Measurements from ENCODE around the gene FBXL5. TPM values are rescaled to one million over a fixed set of nuclear protein-coding genes. Genes with fewer than 3 reads are reported as not detected.

Gene FBXL5
- total RNA-seq, 1 donor from 2014 or later, result 265 TPM

GRCh38 chr4:15676039-15676438 is 20.9 kb upstream of the FBXL5 start:
- no peak for DNase-seq (ENCODE audit: low spot score)

GRCh38 chr4:15675356-15675755 is 20.2 kb upstream of the FBXL5 start:
- no peak for DNase-seq (ENCODE audit: low spot score)

DNA sequence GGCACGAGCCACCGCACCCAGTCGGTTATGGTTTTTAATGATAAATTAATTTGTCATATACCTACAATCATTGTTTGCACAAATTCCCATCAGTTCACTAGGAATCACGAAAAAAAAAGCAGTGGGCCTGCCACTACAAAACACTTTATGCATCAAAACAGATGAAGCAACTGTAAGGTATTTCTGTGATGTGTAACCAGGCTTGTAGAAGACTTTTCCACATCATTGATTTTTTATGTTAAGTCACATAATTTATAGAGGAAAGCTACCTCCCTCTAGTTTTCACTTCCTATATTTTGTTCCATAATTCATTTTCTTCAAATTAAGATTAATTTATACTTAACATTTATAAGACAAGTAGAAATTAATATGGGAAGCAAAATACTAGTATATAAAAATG is 19.8 kb upstream of the FBXL5 start:
- no peak for DNase-seq (ENCODE audit: low spot score)

GRCh38 chr4:15674046-15674445 is 18.9 kb upstream of the FBXL5 start:
- DNase-seq (ENCODE audit: low spot score), result no peak

GRCh38 chr4:15673337-15673736 is 18.2 kb upstream of the FBXL5 start:
- DNase-seq (ENCODE audit: low spot score), result no peak

DNA sequence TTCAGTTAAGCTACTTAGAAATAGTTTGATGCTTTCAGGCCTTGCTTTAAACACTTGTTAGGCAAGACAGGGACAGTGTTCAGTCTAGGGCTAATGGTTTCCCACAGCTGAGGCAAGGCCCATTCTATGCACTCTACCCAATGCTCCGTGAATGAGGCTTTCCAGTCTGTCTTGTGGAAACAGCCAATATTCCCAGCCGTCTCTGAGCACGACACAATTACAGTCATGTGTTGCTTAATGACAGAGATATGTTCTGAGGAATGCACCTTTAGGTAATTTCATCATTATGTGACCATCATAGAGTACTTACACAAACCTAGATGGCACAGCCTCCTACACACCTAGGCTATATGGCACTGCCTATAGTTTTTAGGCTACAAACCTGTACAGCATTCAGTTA is 16.9 kb upstream of the FBXL5 start:
- no peak for DNase-seq (ENCODE audit: low spot score)

GRCh38 chr4:15670576-15670975 is 15.4 kb upstream of the FBXL5 start:
- DNase-seq (ENCODE audit: low spot score), result no peak

DNA sequence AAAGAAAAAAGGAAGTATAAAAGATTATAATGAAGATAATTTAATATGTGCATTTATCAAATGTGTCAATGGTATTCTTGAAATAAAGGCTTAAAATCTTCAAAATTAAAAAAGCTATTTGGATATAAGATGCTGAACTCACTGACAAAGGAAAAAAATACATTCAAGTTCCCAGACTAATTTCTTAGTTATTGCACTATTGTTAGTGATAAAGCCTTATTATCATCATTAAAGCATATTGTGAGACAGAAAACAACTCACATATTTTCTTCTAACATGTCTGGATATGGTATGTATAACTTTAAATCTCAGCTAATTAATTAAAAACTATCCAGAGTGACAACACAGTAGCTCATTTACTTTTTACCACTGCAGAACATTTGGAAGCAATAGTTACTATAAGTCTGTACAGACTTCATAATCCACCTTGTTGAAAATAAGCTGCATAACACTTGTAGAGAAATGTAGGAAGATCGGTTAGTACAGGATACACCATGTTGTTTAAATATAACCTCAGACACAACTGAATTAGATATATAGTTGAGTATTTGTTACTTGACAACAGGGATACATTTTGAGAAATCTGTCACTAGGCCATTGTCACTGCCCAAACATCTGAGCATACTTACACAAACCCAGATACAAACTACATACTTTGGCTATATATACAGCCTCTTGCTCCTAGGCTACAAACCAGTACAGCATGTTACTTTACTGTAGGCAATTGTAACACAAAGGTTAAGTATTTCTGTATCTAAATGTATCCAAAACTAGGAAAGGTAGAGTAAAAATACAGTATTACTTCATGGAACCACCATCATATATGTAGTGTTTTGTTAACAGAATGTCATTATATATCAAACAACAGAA is 13.6 kb upstream of the FBXL5 start:
- no peak for DNase-seq (ENCODE audit: low spot score)

GRCh38 chr4:15667006-15667405 is 11.8 kb upstream of the FBXL5 start:
- DNase-seq (ENCODE audit: low spot score), result no peak

DNA sequence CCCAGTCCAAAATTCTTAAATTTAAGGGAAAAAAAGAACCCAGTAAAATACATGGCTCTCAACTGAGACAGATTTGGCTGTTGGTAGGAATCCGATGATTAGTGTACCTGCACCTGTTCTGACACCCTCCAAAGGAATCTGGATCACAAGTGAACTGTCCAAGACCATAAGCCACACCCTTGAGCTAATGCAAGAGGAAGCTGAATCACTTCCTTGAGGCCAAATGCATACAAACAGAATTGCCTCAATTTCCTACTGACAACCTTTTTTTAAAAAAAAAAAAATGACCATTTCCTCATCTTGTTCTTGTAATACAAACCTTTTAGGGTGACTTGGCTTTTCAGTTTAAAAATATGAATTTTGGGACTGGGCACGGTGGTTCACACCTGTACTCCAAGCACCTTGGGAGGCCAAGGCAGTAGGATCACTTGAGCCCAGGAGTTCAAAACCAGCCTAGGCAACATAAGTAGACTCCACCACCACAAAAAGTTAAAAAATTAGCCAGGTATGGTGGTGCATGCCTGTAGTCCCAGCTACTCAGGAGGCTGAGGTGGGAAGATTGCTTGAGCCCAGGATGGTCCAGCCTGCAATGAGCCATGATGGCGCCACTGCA is 10.7 kb upstream of the FBXL5 start:
- DNase-seq (ENCODE audit: low spot score), result no peak

DNA sequence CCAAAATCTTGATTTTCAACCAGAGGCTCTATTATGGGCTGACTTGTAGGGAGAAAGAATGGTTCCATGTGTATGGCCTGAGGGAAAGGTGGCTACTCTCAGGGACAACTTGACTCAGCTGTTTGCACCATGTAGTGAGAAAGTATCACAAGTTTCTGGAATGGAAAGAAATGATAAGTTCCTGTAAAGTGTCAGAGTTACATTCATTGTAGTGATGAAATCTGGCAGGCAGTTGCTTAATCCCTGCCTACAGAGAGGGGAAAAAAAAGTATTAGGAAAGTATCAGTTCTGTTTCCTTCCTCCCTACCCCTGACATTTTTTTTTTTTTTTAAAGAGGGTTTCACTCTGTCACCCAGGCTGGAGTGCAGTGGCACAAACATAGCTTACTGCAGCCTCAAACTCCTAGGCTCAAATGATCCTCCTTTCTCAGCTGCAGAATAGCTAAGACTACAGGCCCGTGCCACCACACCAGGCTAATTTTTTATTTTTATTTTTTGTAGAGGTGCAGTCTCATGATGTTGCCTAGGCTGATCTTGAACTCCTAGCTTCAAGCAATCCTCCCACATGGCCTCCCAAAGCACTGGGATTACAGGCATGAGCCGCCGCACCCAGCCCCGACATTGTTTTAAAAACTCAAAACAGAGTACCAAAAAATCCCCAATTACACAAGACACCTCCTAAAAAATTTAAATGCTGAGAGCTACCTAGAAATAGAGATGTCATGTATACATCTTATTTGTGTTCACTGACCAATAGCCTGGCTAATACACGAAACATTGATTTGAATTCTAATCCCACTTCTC is 4.8 kb upstream of the FBXL5 start:
- peak; percentile 38 for DNase-seq (ENCODE audit: low spot score)

DNA sequence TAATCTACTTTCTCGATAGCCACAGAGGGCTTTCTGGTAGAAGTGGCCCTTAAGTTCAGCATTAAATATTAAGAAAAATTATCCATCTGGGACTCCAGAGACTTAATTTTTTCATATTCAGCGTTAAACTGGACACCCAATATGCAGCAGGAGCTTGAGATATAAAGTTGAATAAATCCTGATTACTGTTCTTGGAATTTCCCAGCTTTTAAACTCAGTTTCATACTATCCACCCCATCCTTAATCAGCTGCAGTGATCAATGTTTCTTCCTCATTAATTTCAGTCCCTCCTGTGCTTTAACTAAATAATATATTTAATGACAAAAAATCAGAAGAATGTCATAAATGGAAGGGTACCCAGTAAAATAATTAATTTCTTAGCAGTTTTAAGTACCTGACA is 3.6 kb upstream of the FBXL5 start:
- no peak for DNase-seq (ENCODE audit: low spot score)

- no peak for DNase-seq (ENCODE audit: low spot score)
Measured at GRCh38 chr4:15658136-15658770, 3.1 kb upstream of the FBXL5 start.

DNA sequence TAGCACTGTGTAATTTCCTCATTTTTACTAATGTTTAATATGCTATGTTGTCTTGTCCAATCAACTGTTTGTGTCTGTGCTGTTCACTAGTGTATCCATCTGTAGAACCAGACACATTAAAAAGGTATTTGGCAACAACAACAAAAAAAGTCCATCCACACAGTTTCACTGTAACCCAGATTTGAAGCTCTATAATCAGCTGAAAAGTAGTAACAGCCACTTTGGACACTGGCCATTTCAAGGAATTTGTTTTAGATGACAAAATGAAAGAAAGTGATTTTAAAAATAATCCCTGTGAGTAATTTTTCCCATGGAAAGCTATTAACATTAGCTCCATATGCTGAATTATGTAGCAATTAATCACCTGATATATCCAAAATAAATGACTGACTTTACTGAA is 2.2 kb upstream of the FBXL5 start:
- peak; percentile 62 for DNase-seq (ENCODE audit: low spot score)

DNA sequence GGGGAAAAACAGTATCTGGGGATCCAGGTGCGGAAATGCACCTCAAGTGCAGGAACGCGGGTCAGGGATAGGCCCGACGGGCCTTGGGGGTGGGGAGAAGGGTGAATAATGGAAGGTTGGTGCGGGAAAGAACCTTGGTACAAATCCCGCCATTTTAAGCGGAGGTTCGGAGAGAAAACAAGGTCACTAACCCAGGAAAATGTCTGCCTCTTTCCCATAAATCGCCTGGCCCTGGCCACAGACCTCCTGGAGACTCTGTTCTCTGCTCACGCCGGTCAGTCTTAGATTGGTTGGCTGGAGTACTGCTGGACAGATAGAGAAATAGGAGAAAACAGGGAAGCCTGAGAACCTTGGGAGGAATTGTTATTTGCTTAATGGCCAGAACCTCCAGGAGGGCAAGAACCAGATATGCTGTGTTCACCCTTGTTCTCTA is 897 bp upstream of the FBXL5 start:
- DNase-seq (ENCODE audit: low spot score), result peak; percentile 46

DNA sequence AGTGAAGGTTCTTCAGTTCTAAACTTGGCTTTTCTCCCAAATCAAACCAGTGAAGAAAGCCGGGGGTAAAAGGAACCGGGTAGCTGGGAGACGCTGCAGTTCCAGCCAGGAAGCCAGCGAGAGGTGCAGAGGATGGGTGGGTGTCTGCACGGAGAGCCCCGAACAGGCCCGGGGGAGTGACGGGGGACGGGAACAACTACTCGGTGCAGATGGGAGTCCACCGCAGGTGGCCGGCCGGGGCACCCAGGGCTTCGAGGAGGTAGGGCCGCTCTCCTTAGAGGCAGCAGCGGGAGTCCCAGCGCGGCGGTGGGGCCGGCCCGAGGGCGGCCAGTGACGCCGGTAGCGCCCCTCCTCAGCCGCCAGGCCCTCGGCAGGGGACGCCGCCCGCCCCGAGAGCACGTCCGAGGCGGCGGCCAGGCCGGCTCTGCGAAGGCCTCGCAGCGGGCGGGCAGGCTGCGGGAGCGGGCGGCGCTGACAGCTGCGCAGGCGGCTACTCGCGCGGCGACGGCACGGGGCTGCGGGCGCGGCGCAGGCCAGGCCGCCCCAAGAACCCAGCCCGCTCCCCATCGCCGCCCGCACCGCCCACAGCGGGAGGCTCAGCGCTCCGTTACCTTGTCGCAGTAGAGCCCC is 449 bp downstream of the FBXL5 start:
- peak; percentile 50 for DNase-seq (ENCODE audit: low spot score)

- DNase-seq (ENCODE audit: low spot score), result peak; percentile 74
Measured at GRCh38 chr4:15653864-15654592, 1.1 kb downstream of the FBXL5 start.

- no peak for DNase-seq (ENCODE audit: low spot score)
Measured at GRCh38 chr4:15653420-15653819, 1.7 kb downstream of the FBXL5 start.

GRCh38 chr4:15652841-15653240 is 2.3 kb downstream of the FBXL5 start:
- peak; percentile 28 for DNase-seq (ENCODE audit: low spot score)

DNA sequence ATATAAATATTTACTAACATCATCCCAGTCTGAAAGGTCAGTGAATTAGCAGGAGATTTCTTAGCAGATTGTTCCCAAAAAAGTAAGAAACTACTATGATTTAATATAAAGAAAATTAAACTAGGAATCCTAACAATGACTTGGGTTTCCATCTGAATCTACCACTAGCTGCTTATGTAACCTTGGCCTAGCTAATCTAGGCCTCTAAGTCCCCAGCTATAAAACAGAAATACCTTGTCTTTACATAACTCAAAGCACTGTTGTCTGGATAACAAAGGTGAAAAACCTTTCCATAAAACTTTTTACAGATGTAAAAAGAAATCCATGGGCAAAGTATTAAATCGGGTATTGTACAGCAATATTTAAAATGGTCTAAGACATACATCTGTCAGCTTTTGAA is 3.0 kb downstream of the FBXL5 start:
- DNase-seq (ENCODE audit: low spot score), result no peak

GRCh38 chr4:15651676-15652075 is 3.5 kb downstream of the FBXL5 start:
- DNase-seq (ENCODE audit: low spot score), result no peak
